ENCODE results near the gene CRACDL.
"Not testable (repeated sequence)": the region's sequence is repeated elsewhere in the genome, so short reads cannot be mapped to it uniquely, and the experiment has no call there.

Gene CRACDL

GRCh38 chr2:98884658-98885057, 51.4 kb downstream of the CRACDL start:
- no peak for DNase-seq (ENCODE audit: low read depth)

- DNase-seq (ENCODE audit: low read depth), result no peak
These were observed 52.2 kb downstream of the CRACDL start for GRCh38 chr2:98883780-98884211.

GRCh38 chr2:98882971-98883779, 52.9 kb downstream of the CRACDL start:
- DNase-seq (ENCODE audit: low read depth), result no peak

GRCh38 chr2:98882368-98882767, 53.7 kb downstream of the CRACDL start:
- no peak for DNase-seq (ENCODE audit: low read depth)

GRCh38 chr2:98881153-98881650, 54.8 kb downstream of the CRACDL start:
- no peak for DNase-seq (ENCODE audit: low read depth)

GRCh38 chr2:98880266-98881152, 55.5 kb downstream of the CRACDL start:
- no peak for DNase-seq (ENCODE audit: low read depth)

GRCh38 chr2:98877658-98878057, 58.4 kb downstream of the CRACDL start:
- DNase-seq (ENCODE audit: low read depth), result not testable (repeated sequence)

GRCh38 chr2:98876741-98877140, 59.3 kb downstream of the CRACDL start:
- DNase-seq (ENCODE audit: low read depth), result no peak

GRCh38 chr2:98875746-98876145, 60.3 kb downstream of the CRACDL start:
- DNase-seq (ENCODE audit: low read depth), result no peak

GRCh38 chr2:98875081-98875728, 60.8 kb downstream of the CRACDL start:
- no peak for DNase-seq (ENCODE audit: low read depth)

GRCh38 chr2:98874186-98874689, 61.8 kb downstream of the CRACDL start:
- no peak for DNase-seq (ENCODE audit: low read depth)

GRCh38 chr2:98872526-98872925, 63.5 kb downstream of the CRACDL start:
- no peak for DNase-seq (ENCODE audit: low read depth)

GRCh38 chr2:98871506-98871905, 64.5 kb downstream of the CRACDL start:
- DNase-seq (ENCODE audit: low read depth), result no peak

- no peak for DNase-seq (ENCODE audit: low read depth)
These were observed 65.4 kb downstream of the CRACDL start for GRCh38 chr2:98870516-98871158.

GRCh38 chr2:98869870-98870269, 66.2 kb downstream of the CRACDL start:
- DNase-seq (ENCODE audit: low read depth), result no peak

- DNase-seq (ENCODE audit: low read depth), result no peak
These were observed 66.8 kb downstream of the CRACDL start for GRCh38 chr2:98869272-98869641.

- no peak for DNase-seq (ENCODE audit: low read depth)
These were observed 67.3 kb downstream of the CRACDL start for GRCh38 chr2:98868548-98869271.

GRCh38 chr2:98867539-98868309, 68.3 kb downstream of the CRACDL start:
- DNase-seq (ENCODE audit: low read depth), result peak; percentile 92

- peak; percentile 18 for DNase-seq (ENCODE audit: low read depth)
These were observed 70.0 kb downstream of the CRACDL start for GRCh38 chr2:98866033-98866432.

GRCh38 chr2:98861601-98862000, 74.4 kb downstream of the CRACDL start:
- DNase-seq (ENCODE audit: low read depth), result no peak

All from HS-5 (cell line).